Cardiac fibroblast (primary cell): ENCODE measurements around the gene ARHGAP23.

Experiments
- DNase-seq, 2 donors: peaks; one replicate each; pipeline versions ENCODE4 v3.0.0 to v3.0.0-alpha.2; 2010; ENCODE audit warnings: low read depth in 2 of 2
- H3K4me3 ChIP-seq, 2 donors: replicated peaks in 1 of 2; 1 replicate in 1 of 2; 2 replicates in 1 of 2; pipeline ENCODE4 v1.5.1; 2011; ENCODE audit warnings: low read depth in 2 of 2, low read length in 2 of 2, mild to moderate bottlenecking in 2 of 2, moderate library complexity in 1 of 2
- CTCF ChIP-seq: IDR thresholded peaks from one replicate; pipeline ENCODE4 v1.5.1; 2011; ENCODE audit warnings: low read depth, mild to moderate bottlenecking, low read length, inconsistent platforms

ARHGAP23 gene

GRCh38 chr17:38428643-38429371, 543 bp downstream of the ARHGAP23 start:
- DNase-seq, result peak; percentile 42 to 63
- TF ChIP-seq CTCF, result no peak
- H3K4me3 ChIP-seq, result peak overlapping the region; percentile 64 to 80

- DNase-seq, result no peak
- no peak for TF ChIP-seq CTCF
- peak overlapping the region; percentile 64 to 80 for H3K4me3 ChIP-seq
Measured at GRCh38 chr17:38429476-38430100, 1.3 kb downstream of the ARHGAP23 start.

- TF ChIP-seq CTCF, result no peak
- DNase-seq, result peak; percentile 42 to 75
- no peak overlapping the region for H3K4me3 ChIP-seq
Measured at GRCh38 chr17:38430316-38430715, 2.1 kb downstream of the ARHGAP23 start.

- TF ChIP-seq CTCF, result no peak
- H3K4me3 ChIP-seq, result no peak overlapping the region
- DNase-seq, result no peak
Measured at GRCh38 chr17:38430822-38431221, 2.6 kb downstream of the ARHGAP23 start.

GRCh38 chr17:38431346-38432145, 3.3 kb downstream of the ARHGAP23 start:
- no peak for DNase-seq
- H3K4me3 ChIP-seq, result no peak overlapping the region
- no peak for TF ChIP-seq CTCF

GRCh38 chr17:38434178-38434665, 6.0 kb downstream of the ARHGAP23 start:
- no peak for TF ChIP-seq CTCF
- H3K4me3 ChIP-seq, result no peak overlapping the region
- DNase-seq, result no peak
